Endometrium (tissue), 2 donors: ENCODE measurements around the gene ZMAT3.
"Not testable (repeated sequence)": the region's sequence is repeated elsewhere in the genome, so short reads cannot be mapped to it uniquely, and the experiment has no call there.

Source experiments
- FAIRE-seq: peaks from 2 replicates; lab custom pipeline; 2012; peaks lifted over from hg19 to GRCh38; lab: Jason Lieb, UNC
- donor health status: control.
- donor health status: control.

Gene ZMAT3

DNA sequence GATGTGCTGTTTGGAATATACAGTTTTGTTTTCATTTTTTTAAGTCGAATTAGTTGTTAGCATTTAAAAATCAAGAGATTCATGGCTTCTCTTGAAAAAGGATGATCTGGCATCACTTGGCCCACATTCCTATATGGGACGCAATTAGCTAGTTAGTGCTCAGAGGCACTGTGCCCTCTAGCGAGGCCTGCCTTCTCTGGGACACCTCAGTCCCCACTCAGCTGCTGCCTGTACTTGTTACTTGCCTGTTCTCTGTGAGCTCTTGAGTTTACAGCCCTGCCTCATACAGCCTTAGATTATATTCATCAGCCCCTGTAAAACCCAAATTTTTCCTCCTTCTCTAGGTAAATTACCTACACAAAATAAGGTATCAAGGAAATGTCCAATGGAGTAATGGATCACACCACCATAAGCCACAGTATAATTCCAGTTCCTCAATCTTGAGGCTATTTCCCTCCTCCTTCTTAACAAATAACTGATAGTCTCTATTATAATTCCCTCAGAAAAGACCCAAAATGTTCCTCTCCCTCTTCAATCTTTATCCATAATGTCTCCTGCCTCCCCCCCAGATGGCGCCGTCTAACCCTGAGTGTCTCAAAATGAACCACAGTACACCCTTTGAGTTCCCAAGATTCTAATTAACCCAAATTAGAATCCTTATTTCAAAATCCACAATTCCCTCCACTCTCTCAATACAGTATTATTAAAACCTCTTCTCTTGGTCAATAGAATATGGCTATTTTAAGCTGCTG is 2.7 kb downstream of the ZMAT3 start:
- no peak for FAIRE-seq

DNA sequence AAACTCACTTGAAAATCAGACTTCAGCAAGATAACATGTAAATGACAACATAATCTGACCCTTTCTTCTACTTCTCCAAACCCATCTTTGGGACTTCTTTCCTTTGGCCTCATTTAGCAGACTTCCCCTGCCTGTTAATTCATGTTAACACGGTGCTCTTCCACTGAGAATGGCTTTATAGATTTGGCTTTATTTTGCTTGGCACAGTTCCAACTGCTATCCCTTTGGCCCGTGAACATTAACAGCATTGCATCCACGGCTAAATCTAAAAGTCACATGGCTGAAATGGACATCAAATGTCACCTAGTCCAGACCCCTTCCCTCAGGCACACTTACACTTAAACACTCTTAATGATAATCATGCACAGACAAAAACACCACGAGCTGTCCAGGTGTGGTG is 3.8 kb downstream of the ZMAT3 start:
- no peak for FAIRE-seq

DNA sequence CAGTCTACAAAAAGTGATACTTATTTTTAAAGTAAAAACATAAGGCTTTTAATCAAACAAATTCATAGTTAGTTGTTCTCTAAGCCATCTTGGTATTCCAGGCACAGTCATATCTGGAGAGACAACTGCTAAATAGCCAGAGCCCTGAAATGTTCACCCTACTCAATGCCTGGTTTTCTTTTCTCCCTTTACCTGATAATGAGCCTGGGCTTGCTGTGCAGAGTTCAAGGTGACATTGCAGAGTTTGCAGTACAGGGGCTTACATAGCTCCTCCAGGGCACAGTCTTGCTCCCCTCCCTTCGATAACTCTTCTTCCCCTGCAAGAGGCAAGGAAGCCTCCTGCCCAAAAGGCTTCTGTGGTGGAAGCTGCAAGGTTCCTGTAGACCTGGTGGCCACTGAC is 4.3 kb downstream of the ZMAT3 start:
- no peak for FAIRE-seq

- no peak for FAIRE-seq
Observed at GRCh38 chr3:179063945-179064560, 7.6 kb downstream of the ZMAT3 start.

GRCh38 chr3:179056326-179056725 is 15.3 kb downstream of the ZMAT3 start:
- no peak for FAIRE-seq

GRCh38 chr3:179054565-179054964 is 17.0 kb downstream of the ZMAT3 start:
- not testable (repeated sequence) for FAIRE-seq

- no peak for FAIRE-seq
Observed at GRCh38 chr3:179046497-179047353, 24.9 kb downstream of the ZMAT3 start.

DNA sequence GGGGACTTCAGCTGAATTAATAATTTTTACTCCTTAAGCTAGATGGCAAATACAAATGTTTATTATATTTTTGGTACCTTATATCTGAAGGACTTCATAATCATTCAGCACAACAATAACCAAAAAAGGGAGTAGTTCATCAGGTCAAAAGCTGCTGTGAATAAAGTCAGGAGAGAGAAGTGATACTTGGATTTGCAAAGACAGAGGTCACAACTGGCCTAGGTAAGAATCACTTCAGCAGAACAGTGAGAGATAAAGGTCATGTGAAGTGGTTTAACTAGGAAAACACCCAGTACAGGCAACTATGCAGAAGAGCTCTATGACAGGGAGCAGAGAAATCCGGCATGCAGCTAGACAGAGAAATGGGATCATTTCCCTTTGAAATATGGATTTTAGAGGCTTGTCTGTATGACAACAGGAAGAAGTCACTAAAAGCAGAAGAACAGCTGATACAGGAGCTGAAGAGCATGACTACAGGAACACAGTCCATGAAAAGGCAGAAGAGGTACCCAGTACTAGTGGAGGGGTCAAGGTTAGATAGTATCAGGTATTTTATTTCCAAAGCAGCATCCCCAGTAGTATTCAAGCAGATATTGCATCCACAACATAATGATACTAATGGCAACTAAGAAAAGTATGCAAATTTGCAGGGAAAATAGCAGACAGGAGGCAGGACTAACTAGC is 25.7 kb downstream of the ZMAT3 start:
- no peak for FAIRE-seq

DNA sequence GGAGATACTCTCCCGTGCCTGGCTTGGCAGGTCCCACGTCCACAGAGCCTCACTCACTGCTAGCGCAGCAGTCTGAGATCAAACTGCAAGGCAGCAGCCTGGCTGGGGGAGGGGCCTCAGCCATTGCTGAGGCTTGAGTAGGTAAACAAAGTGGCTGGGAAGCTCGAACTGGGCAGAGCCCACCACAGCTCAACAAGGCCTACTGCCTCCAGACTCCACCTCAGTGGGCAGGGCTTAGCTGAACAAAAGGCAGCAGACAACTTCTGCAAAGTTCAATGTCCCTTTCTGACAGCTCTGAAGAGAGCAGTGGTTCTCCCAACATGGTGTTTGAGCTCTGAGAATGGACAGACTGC is 32.7 kb downstream of the ZMAT3 start:
- FAIRE-seq = not testable (repeated sequence)

GRCh38 chr3:179038216-179038898 is 33.3 kb downstream of the ZMAT3 start:
- no peak for FAIRE-seq

- FAIRE-seq = no peak
Observed at GRCh38 chr3:179037351-179037750, 34.3 kb downstream of the ZMAT3 start.

GRCh38 chr3:179036626-179037300 is 34.8 kb downstream of the ZMAT3 start:
- no peak for FAIRE-seq

GRCh38 chr3:179036226-179036625 is 35.4 kb downstream of the ZMAT3 start:
- no peak for FAIRE-seq

DNA sequence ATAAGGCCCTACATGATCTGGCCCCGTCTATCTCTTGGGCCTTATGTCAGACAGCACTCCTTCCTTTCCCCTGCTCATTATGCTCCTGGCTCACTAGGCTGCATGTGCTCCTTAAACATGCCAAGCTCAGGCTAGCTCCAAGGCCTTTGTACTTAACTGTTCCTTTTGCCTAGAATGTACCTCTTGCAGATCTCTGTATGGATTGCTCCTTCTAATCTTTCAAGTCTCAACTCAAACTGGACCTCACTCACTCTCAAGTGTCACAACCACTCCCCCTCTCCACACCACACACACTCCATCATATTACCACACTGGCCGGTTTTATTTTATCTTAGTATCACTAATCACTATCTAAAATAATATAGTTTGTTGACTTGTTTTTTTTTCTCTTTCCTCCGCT is 36.4 kb downstream of the ZMAT3 start:
- FAIRE-seq = no peak

- FAIRE-seq = not testable (repeated sequence)
Observed at GRCh38 chr3:179033304-179033657, 38.3 kb downstream of the ZMAT3 start.

DNA sequence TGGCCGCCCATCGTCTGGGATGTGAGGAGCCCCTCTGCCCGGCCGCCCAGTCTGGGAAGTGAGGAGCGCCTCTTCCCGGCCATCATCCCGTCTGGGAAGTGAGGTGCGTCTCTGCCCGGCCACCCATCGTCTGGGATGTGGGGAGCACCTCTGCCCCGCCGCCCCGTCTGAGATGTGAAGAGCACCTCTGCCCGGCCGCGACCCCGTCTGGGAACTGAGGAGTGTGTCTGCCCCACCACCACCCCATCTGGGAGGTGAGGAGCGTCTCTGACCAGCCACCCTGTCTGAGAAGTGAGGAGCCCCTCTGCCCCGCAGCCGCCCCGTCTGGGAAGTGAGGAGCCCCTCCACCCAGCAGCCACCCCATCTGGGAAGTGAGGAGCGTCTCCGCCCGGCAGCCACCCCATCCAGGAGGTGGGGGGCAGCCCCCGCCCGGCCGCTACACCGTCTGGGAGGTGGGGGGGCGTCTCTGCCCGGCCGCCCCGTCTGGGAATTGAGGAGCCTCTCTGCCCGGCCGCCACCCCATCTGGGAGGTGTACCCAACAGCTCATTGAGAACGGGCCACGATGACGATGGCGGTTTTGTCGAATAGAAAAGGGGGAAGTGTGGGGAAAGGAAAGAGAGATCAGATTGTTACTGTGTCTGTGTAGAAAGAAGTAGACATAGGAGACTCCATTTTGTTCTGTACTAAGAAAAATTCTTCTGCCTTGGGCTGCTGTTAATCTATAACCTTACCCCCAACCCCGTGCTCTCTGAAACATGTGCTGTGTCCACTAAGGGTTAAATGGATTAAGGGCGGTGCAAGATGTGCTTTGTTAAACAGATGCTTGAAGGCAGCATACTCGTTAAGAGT is 38.9 kb downstream of the ZMAT3 start:
- not testable (repeated sequence) for FAIRE-seq

GRCh38 chr3:179029096-179029495 is 42.5 kb downstream of the ZMAT3 start:
- no peak for FAIRE-seq

DNA sequence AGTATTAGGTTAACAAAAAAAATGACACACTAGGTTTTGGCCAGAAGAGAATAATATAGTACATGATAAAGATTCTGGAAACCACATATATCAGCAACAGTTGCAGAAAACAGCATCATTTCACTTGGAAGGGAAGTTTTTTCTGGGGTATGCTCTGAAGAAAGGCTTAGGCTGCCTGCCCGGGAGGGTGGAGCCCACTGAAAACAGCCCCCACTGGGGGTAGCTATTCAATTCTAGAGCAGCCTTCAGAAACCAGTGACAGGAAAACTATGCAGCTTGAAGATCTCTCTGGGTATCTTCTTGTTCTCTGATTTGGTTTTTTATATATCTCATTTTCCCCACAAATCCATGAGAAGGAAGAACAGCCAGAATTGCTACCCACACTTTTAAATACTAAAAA is 43.2 kb downstream of the ZMAT3 start:
- FAIRE-seq = no peak

GRCh38 chr3:179027326-179027900 is 44.2 kb downstream of the ZMAT3 start:
- no peak for FAIRE-seq

DNA sequence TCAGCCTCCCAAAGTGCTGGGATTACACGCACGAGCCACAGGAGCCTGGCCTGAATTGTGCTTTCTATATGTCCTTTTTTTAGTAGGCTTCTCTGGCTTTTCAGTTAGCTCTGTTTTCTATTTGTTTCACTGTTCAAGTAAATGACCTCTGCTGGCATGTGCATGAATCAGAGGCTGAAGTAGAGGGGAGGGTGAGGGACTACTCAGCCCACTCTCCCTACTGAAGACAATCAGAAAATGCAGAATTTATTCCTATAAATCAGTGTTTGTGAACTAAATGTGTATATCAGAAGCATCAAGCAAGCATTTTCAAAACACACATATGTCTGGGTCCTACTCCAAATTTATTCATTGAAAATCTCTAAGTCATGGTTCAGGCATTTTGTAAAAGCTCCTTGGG is 45.0 kb downstream of the ZMAT3 start:
- FAIRE-seq = no peak
